Type B pancreatic cell (in vitro differentiated cells): Measurements from ENCODE around the gene DDB1. TPM values are rescaled to one million over a fixed set of nuclear protein-coding genes. Genes with fewer than 3 reads are reported as not detected.

ENCODE experiments used
- DNase-seq: peaks from one replicate; pipeline ENCODE4 v3.0.0; 2021; ENCODE audit warnings: mixed read lengths; ENCODE audit not compliant: unreplicated experiment; ENCODE audit errors: extremely low spot score
- H3K27ac Mint-ChIP-seq: 2 replicates; pipeline ENCODE4 v1.8.0; 2021; ENCODE audit warnings: mild to moderate bottlenecking, mixed read lengths
- H3K27me3 Mint-ChIP-seq: 2 replicates; pipeline ENCODE4 v1.8.0; 2021; ENCODE audit warnings: mixed read lengths
- H3K36me3 Mint-ChIP-seq: 2 replicates; pipeline ENCODE4 v1.8.0; 2021; ENCODE audit warnings: mixed read lengths
- H3K4me1 Mint-ChIP-seq: one replicate; pipeline ENCODE4 v1.8.0; 2021; ENCODE audit warnings: mixed read lengths; ENCODE audit not compliant: unreplicated experiment
- H3K4me3 Mint-ChIP-seq: 2 replicates; pipeline ENCODE4 v1.8.0; 2021; ENCODE audit warnings: mild to moderate bottlenecking, mixed read lengths
- H3K9me3 Mint-ChIP-seq: 2 replicates; pipeline ENCODE4 v1.8.0; 2021; ENCODE audit warnings: mixed read lengths
- CTCF ChIP-seq: fragments of 200-600 bp; sonication (generic); conservative IDR thresholded peaks from 2 replicates; pipeline ENCODE4 v1.5.0; 2021; ENCODE audit warnings: antibody characterized with exemption, mild to moderate bottlenecking
- total RNA-seq: library from RNA; stranded (reverse); gene quantifications from 2 replicates; pipeline ENCODE4 v1.2.1, GENCODE V29; 2021; ENCODE audit warnings: low replicate concordance

The DDB1 gene
- total RNA-seq, 1 donor from 2014 or later, result 279 TPM

- H3K9me3 Mint-ChIP-seq, result no peaks in the 10 kb centered on the region
Observed at GRCh38 chr11:61342207-61342803, 9.4 kb upstream of the DDB1 start.

GRCh38 chr11:61341706-61342105, 8.8 kb upstream of the DDB1 start:
- no peak overlapping the region for H3K27ac Mint-ChIP-seq
- peaks cover 6% of the 10 kb centered on the region for H3K4me1 Mint-ChIP-seq

More at GRCh38 chr11:61342207-61342803, 9.4 kb upstream of the DDB1 start:
- no peak for DNase-seq
- peaks cover under 1% of the 10 kb centered on the region for H3K4me1 Mint-ChIP-seq
- H3K27me3 Mint-ChIP-seq, result no peaks in the 10 kb centered on the region
- TF ChIP-seq CTCF, result no peak
- no peak overlapping the region for H3K27ac Mint-ChIP-seq
- H3K4me3 Mint-ChIP-seq, result no peak overlapping the region
- H3K36me3 Mint-ChIP-seq, result no peaks in the 10 kb centered on the region

GRCh38 chr11:61340979-61341378, 8.1 kb upstream of the DDB1 start:
- Mint-ChIP-seq H3K36me3 (no peaks in the 10 kb centered on the region), H3K4me1 (peaks cover 13% of the 10 kb centered on the region), H3K4me3 (no peak overlapping the region), H3K9me3 (no peaks in the 10 kb centered on the region), H3K27ac (no peak overlapping the region), H3K27me3 (no peaks in the 10 kb centered on the region)
- TF ChIP-seq CTCF, result no peak
- no peak for DNase-seq

More at GRCh38 chr11:61341706-61342105, 8.8 kb upstream of the DDB1 start:
- Mint-ChIP-seq H3K36me3 (no peaks in the 10 kb centered on the region), H3K9me3 (no peaks in the 10 kb centered on the region), H3K27me3 (no peaks in the 10 kb centered on the region), H3K4me3 (no peak overlapping the region)
- no peak for TF ChIP-seq CTCF
- DNase-seq, result no peak

DNA sequence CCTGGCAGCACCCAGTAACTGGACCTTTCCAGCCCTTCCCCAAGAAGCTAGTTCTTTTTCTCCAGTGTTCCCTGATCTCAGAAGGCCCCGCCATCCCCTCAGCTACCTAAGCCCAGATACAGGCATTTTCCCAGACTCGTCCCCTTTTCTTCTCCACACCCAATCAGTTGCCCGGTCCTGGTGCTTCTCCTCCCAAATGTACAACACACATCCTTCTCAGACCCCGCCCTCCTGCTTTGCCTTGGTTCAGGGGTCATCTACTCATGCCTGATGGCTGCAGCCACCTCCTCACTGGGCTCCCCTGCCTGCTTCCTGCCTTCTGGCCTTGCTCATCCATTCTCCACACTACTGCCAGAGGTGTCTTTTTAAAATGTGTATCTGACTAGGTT, 6.6 kb upstream of the DDB1 start:
- DNase-seq, result no peak
- no peaks in the 10 kb centered on the region for H3K27me3 Mint-ChIP-seq
- H3K4me3 Mint-ChIP-seq, result no peak overlapping the region
- no peaks in the 10 kb centered on the region for H3K9me3 Mint-ChIP-seq
- TF ChIP-seq CTCF, result no peak
- H3K4me1 Mint-ChIP-seq, result peaks cover 15% of the 10 kb centered on the region
- no peaks in the 10 kb centered on the region for H3K36me3 Mint-ChIP-seq
- no peak overlapping the region for H3K27ac Mint-ChIP-seq

GRCh38 chr11:61338783-61339489, 6.0 kb upstream of the DDB1 start:
- no peak overlapping the region for H3K27ac Mint-ChIP-seq
- H3K27me3 Mint-ChIP-seq, result no peaks in the 10 kb centered on the region
- no peak for DNase-seq
- no peak for TF ChIP-seq CTCF
- no peaks in the 10 kb centered on the region for H3K36me3 Mint-ChIP-seq
- H3K4me1 Mint-ChIP-seq, result peaks cover 15% of the 10 kb centered on the region
- no peaks in the 10 kb centered on the region for H3K9me3 Mint-ChIP-seq
- H3K4me3 Mint-ChIP-seq, result no peak overlapping the region
